Duodenal mucosa (tissue), 2 donors: ENCODE data around the gene HRH3.

ENCODE experiments used
- H3K27ac ChIP-seq: one replicate; pipeline ENCODE4 v1.7.0; 2013; ENCODE audit warnings: low read depth, low read length
- H3K27me3 ChIP-seq, 2 donors: one replicate each; pipeline ENCODE4 v1.7.0; 2013; ENCODE audit warnings: low read length in 2 of 2, control low read depth in 1 of 2; ENCODE audit not compliant: insufficient read depth in 2 of 2, control insufficient read depth in 1 of 2
- H3K36me3 ChIP-seq, 2 donors: one replicate each; pipeline ENCODE4 v1.7.0; 2013; ENCODE audit warnings: low read length in 2 of 2, control low read depth in 1 of 2; ENCODE audit not compliant: insufficient read depth in 2 of 2, control insufficient read depth in 1 of 2
- H3K4me1 ChIP-seq, 2 donors: one replicate each; pipeline ENCODE4 v1.7.0; 2013; ENCODE audit warnings: low read length in 2 of 2, control low read depth in 1 of 2; ENCODE audit not compliant: insufficient read depth in 2 of 2, control insufficient read depth in 1 of 2
- H3K4me3 ChIP-seq, 2 donors: one replicate each; pipeline ENCODE4 v1.7.0; 2013; ENCODE audit warnings: low read length in 2 of 2, low read depth in 1 of 2
- H3K9ac ChIP-seq, 2 donors: one replicate each; pipeline ENCODE4 v1.7.0; 2013; ENCODE audit warnings: low read length in 2 of 2, low read depth in 1 of 2
- H3K9me3 ChIP-seq, 2 donors: one replicate each; pipeline ENCODE4 v1.7.0; 2013; ENCODE audit warnings: low read length in 2 of 2, control low read depth in 1 of 2; ENCODE audit not compliant: control insufficient read depth in 1 of 2

The HRH3 gene

DNA sequence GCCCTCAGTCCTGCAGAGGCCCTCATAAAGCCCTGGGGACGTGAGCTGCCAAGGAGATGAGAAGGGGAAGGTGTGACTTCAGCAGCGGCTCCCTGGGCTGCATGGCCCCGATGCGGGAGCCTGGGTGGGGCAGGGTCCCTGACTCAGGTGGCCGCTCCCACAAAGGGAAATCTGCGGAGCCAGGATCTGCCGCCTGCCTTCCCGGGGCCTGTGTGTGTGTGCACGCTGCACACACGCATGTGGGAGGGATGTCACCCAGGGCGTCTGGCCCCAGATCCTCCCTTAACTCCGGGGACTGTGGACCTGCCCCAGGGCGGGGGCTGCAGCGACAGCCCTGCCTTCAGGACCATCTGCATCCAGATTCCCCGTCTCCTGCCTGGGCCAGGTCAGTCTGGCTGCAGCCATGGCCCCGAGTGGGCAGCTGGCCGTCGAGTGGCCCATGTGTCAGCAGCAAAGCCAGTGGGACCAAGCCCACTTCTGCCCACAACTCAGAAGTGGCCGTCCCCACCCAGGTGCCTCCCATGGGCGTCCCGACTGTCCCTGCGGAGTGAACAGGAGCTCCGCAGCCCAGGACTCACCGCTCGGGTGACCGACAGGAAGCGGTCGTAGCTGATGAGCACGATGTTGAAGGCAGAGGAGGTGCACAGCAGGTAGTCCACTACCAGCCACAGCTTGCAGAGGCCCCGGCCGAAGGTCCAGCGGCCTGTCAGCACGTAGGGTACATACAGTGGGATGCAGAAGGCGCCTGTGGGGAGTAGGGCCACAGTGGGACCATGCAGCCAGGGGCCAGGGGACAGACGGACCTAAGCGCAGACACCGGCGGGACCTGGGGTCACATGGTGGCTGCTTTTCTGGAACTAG lies 1.9 kb downstream of the HRH3 start:
- Histone ChIP-seq H3K36me3 (no peaks in the 10 kb centered on the region), H3K4me3 (no peak overlapping the region), H3K27me3 (peaks cover 44 to 57% of the 10 kb centered on the region in 2 donors)

GRCh38 chr20:62216636-62217566 lies 3.2 kb downstream of the HRH3 start:
- no peak overlapping the region for H3K4me3 ChIP-seq
- H3K36me3 ChIP-seq = no peaks in the 10 kb centered on the region
- peaks cover 0 to 4% of the 10 kb centered on the region in 2 donors for H3K4me1 ChIP-seq
- no peaks in the 10 kb centered on the region for H3K9me3 ChIP-seq
- no peak overlapping the region for H3K9ac ChIP-seq
- no peak overlapping the region for H3K27ac ChIP-seq
- H3K27me3 ChIP-seq = peaks cover 40 to 58% of the 10 kb centered on the region in 2 donors

More for the DNA sequence above, 1.9 kb downstream of the HRH3 start:
- Histone ChIP-seq H3K27ac (no peak overlapping the region), H3K9ac (no peak overlapping the region), H3K9me3 (no peaks in the 10 kb centered on the region), H3K4me1 (peaks cover 0 to 4% of the 10 kb centered on the region in 2 donors)

- no peak overlapping the region for H3K4me3 ChIP-seq
- no peak overlapping the region for H3K27ac ChIP-seq
- no peaks in the 10 kb centered on the region for H3K9me3 ChIP-seq
- H3K9ac ChIP-seq = no peak overlapping the region
- peaks cover 32 to 58% of the 10 kb centered on the region in 2 donors for H3K27me3 ChIP-seq
- peaks cover 0 to 4% of the 10 kb centered on the region in 2 donors for H3K4me1 ChIP-seq
- no peaks in the 10 kb centered on the region for H3K36me3 ChIP-seq
Measured at GRCh38 chr20:62215991-62216635, 4.0 kb downstream of the HRH3 start.

DNA sequence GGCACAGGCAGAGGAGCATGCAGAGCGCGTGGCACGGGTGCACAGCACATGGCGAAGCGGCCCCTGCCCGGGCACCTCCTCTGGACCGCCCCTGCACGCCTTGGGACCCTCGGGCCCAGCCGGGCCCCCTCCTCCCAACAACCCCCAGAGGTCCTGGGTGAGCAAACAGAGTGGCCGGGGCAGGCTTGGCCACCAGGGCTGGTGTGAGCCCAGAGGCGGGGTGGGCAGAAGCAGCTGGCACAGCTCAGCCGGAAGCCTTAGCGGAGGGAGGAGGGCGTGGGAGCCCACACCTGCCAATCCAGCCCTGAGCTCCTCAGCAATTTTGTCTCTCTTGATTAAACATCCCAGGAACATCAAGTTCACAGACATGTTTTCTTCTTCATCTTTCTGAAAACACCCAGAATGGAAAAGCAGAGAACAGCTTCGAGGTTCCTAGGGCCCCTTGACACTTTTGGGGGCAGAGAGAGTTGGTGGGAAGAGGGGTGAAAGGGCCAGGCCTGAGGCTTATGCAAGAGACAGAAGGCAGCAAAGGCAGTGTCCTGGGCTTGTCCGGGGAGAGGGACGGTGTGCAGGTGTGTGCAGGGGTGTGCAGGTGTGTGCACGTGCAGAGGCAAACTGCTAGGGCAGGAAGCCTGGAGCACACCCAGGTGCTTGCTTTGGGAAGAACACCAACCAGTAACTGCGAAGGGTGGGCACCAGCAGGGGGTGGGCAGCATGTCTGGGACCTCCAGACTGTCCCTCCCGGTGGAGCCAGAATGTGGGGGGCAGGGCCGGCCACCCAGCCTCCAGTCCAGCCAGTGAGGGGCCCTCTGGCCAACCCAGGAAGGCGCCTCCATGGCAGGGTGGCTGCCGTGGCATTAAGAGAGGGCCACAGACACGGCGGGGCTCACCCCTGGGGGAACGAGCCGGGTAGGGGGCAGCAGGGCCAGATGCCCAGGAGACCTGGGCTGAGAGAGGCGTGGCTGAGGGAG lies 4.8 kb downstream of the HRH3 start:
- Histone ChIP-seq H3K36me3 (no peaks in the 10 kb centered on the region), H3K9me3 (no peaks in the 10 kb centered on the region), H3K27me3 (peaks cover 24 to 59% of the 10 kb centered on the region in 2 donors), H3K9ac (no peak overlapping the region), H3K4me1 (peaks cover 0 to 4% of the 10 kb centered on the region in 2 donors), H3K27ac (no peak overlapping the region), H3K4me3 (no peak overlapping the region)

- Histone ChIP-seq H3K9ac (no peak overlapping the region), H3K27me3 (peaks cover 33 to 71% of the 10 kb centered on the region in 2 donors), H3K9me3 (no peaks in the 10 kb centered on the region), H3K4me3 (no peak overlapping the region), H3K36me3 (no peaks in the 10 kb centered on the region), H3K27ac (no peak overlapping the region), H3K4me1 (no peaks in the 10 kb centered on the region)
Measured at GRCh38 chr20:62214067-62214466, 6.0 kb downstream of the HRH3 start.

DNA sequence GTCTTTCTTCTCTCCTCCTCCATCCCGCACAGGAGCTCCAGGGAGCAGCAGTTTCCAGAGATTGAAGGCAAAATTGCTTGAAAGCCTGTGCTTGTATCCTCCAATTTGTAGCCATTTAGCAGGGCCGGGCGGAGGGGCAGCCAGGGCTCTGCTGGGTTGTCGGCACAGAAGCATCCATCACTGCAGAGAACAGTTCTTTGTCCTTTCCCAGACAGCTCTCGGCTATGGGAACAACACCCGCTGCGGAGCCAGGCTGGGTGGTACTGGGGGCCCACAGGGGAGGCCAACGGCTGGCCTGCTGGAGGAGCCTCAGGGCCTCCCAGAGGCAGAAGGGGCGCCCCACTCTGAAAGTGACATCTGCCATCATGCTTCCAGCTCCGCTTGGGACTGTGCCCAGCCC lies 7.8 kb downstream of the HRH3 start:
- Histone ChIP-seq H3K9me3 (no peaks in the 10 kb centered on the region), H3K4me3 (no peak overlapping the region), H3K9ac (no peak overlapping the region), H3K27me3 (peaks cover 20 to 55% of the 10 kb centered on the region in 2 donors), H3K4me1 (no peaks in the 10 kb centered on the region), H3K27ac (no peak overlapping the region), H3K36me3 (no peaks in the 10 kb centered on the region)

GRCh38 chr20:62211769-62212288 lies 8.2 kb downstream of the HRH3 start:
- Histone ChIP-seq H3K9me3 (no peaks in the 10 kb centered on the region), H3K27ac (no peak overlapping the region), H3K4me3 (no peak overlapping the region), H3K27me3 (peaks cover 20 to 50% of the 10 kb centered on the region in 2 donors), H3K4me1 (no peaks in the 10 kb centered on the region), H3K9ac (no peak overlapping the region), H3K36me3 (no peaks in the 10 kb centered on the region)

DNA sequence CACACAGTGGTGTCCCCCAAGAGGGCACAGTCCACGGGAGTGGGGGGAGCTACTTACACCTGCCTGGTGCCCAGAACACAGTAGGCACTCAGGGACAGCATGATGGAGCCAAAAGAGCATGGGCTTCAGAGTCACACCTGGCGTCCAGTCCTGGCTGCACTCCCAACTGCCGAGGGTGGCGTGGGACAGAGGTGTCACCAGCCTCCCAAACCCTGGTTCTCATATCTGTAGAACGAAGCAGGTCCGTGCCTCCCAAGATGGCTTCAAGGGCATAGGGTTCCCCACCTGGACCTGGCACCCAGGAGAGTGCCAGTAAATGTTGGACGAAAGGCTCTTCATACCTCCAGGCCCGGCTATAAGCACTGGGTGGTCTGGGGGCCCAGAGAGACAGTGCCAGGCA lies 8.9 kb downstream of the HRH3 start:
- no peak overlapping the region for H3K27ac ChIP-seq
- H3K36me3 ChIP-seq = no peaks in the 10 kb centered on the region
- H3K9ac ChIP-seq = no peak overlapping the region
- no peaks in the 10 kb centered on the region for H3K9me3 ChIP-seq
- no peak overlapping the region for H3K4me3 ChIP-seq
- no peaks in the 10 kb centered on the region for H3K4me1 ChIP-seq
- H3K27me3 ChIP-seq = peaks cover 20 to 48% of the 10 kb centered on the region in 2 donors

DNA sequence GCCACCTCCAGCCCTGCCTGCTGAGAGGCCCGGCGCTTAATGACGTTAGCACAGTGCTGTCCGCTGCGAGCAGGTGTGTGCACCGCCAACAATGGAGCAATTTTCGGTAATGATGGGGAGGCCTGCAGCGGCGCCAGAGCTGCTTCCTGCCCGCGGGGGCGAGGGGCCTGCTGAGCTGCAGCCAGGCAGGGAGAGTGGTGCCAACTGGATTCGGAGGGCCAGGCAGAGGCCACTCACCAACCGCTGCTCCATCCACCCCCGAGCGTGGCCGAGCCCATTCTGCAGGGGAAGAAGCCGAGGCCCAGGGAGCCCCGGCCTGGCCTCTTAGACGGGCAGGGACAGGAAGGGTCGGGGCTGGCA lies 9.6 kb downstream of the HRH3 start:
- Histone ChIP-seq H3K4me3 (no peak overlapping the region), H3K9ac (no peak overlapping the region), H3K27ac (no peak overlapping the region), H3K9me3 (no peaks in the 10 kb centered on the region), H3K27me3 (peaks cover 20 to 46% of the 10 kb centered on the region in 2 donors), H3K36me3 (no peaks in the 10 kb centered on the region), H3K4me1 (no peaks in the 10 kb centered on the region)
